ENCODE results near the gene OR2AG2.
"Not testable (repeated sequence)": the region's sequence is repeated elsewhere in the genome, so short reads cannot be mapped to it uniquely, and the experiment has no call there.

The OR2AG2 gene, protein sequence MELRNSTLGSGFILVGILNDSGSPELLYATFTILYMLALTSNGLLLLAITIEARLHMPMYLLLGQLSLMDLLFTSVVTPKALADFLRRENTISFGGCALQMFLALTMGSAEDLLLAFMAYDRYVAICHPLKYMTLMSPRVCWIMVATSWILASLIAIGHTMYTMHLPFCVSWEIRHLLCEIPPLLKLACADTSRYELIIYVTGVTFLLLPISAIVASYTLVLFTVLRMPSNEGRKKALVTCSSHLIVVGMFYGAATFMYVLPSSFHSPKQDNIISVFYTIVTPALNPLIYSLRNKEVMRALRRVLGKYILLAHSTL

DNA sequence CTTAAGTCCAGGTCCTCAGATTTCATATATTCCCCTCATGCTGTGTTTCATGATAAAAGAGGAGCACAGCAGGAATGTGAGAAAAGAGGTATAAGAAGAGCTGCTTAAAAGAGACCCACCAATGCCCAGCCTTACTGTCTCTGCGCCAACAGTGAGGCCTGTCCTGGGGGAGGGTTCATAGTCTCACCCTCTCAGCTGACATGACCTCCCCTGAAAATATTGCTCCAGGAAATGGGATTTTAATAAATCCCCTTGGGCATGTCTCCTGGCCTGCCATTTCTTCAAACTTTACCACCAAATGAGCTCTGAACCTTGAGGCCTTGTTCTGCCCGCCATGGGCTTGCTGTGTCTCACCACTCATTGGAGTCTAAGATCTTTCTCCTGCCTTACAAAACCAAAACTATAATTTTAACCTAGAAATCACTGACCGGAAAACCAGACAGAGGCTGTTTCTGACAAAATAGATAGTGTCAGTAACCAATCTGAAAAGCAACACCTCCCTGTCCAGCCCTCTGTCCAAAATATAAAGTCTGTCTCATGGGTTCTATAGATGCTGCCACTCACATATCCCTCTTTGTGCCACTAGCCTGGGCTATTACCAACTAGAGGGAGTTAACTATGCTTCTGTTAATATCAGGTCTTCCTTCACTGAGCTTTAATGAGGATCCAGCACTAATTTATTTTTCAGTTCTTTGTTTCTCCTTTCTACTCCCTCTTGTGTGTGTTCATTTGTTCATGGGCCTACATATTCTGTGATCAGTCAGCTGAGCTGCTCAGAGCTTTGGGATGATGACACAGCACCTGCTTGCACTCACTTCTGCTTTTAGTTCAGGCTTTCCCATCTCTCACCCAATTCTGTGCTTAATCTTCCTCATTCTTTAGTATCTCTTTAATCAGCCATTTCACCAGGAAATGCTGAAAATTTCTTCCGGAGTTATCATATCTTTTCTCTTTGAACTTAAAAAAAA lies at the start of gene OR2AG2:
Gene OR2AG2, minus strand, starts transcription at position 51 of the 968 bp plus-strand sequence. CDS start 3,019 bp downstream, outside the sequence.
- DNase-seq: no peak

DNA sequence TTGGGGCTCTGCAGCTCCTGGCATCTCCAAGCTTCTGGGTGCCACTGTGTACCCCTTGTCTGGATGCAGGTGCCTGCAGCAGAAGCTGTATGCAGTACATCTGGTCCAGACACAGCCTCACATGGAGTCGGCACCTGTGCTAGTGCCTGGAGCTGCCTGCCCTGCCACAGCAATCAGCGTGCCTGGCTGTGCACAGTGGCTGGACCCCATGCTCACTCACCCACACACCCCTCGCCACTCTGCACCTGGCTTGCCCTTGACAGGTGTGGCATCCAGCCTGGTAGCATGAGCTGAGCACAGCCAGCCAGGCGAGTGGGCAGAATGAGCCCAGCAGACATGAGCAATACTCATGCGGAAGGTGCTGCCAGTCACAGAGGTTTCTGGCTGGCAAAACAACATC lies 47.2 kb upstream of the OR2AG2 start:
- DNase-seq: no peak

DNA sequence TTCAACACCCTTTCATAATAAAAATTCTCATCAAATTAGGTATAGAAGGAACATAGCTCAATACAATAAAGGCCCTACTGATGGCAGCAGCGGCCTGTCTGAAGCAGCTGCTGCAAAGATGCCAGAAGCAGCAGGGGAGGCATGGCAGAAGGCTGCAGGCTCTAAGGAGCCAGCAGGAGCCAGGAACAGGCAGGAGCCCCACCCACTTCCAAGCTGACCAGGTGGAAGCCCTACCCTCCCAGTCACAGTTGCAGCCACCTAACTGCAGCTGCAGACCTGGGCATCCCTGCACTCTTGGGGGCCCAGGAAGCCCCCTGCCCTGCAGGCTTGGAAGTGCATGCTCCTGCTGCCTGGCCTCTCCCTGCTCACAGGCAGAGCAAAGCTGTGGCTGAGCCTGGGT lies 45.9 kb upstream of the OR2AG2 start:
- no peak for DNase-seq

DNA sequence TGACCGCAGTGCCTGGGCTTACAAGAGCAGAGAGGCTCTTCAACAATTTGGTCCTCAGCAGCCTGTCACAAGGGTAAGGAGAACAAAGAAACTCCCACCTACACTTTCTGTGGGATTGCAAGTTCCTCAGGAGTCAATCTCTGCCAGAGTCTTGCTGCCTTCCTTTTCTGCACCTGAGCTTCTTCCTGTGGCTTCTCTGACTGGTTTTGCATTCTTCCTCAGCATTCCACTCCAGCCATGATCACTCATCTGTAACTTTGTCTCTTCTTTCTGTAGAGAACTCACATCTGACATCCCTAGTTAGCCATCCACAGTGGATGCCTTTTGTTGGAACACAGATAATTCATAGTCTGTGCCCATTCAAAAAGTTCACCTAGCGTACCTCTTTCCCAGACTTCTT lies 41.9 kb upstream of the OR2AG2 start:
- DNase-seq: no peak

DNA sequence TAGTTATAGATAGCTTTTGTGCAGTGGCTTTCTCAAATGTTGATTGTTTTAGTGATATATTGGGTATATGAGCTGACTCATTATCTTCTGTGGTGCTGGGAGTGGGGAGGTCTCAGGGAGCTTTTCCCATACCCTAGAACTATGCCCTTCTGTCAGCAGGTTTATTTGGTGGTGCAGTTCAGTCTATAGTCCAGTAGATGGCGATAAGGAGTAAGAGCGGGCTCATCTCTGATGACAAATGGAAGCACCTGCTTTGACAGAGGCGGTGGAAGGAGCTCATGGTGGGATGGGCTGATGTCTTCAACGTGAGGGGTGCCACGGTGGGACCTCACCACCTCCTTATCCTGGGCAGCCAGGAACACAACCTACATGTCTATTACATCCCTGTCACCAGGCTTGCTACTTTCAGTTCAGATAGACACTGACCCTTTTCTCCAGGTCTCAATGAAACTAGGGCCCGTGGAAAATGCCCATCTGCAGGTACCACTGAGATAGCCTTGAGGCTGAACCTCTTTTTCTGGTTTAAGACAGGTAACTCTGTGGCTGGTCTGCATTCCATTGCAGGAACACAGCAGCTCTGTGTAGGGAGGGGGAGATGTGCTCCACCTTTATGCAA lies 40.7 kb upstream of the OR2AG2 start:
- DNase-seq: peak; percentile 39

DNA sequence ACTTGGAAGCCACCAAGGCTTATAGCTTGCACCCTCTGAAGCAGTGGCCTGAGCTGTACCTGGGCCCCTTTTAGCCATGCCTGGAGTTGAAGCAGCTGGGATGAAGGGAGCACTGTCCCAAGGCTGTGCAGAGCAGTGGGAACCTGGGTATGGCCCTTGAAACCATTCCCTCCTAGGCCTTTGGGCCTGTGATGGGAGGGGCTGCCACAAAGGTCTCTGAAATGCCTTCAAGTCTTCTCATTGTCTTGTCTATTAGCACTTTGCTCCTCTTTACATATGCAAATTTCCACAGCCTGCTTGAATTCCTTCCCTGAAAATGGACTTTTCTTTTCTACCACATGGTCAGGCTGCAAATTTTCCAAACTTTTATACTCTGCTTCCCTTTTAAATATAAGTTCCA lies 29.3 kb upstream of the OR2AG2 start:
- DNase-seq: not testable (repeated sequence)

DNA sequence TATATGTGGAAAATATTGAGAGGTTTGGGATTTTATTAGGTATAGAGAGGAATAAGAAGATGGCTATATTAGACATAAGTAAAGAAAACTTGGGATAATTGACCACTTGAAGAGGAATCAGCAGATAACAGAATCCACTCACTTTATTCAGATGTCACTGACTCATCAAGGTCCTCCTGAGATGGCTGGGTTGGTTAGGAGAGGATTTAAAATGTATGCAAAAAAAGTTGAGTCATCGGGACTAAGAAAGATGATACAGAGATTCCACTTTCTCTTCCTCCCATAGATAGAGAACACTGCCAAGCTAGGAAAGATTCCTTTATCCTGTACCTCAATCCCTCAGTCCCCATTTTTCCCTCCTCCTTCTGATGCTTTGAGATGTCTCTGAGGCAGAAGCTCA lies 27.6 kb upstream of the OR2AG2 start, which contains the start of gene OR6A2:
Gene OR6A2, minus strand, starts transcription at position 288 of the 400 bp plus-strand sequence. CDS start 3,981 bp downstream, outside the sequence.
- no peak for DNase-seq

DNA sequence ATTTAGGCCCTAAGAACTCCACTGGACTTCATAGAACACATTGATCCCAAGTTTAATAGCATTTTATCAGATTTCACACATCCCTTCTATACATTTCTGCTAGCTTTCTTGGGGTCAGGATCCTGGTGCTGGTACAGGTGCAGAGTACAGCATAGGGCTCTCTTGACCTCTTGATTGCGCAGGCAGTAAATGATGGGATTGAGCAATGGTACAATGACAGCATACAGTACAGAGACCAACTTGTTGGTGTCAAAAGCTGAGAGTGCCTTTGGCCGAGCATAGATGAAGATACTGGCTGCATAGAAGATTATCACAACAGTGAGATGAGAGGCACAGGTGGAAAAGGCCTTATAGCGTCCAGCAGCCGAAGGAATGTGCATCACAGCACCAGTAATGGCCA lies 22.9 kb upstream of the OR2AG2 start:
- no peak for DNase-seq

DNA sequence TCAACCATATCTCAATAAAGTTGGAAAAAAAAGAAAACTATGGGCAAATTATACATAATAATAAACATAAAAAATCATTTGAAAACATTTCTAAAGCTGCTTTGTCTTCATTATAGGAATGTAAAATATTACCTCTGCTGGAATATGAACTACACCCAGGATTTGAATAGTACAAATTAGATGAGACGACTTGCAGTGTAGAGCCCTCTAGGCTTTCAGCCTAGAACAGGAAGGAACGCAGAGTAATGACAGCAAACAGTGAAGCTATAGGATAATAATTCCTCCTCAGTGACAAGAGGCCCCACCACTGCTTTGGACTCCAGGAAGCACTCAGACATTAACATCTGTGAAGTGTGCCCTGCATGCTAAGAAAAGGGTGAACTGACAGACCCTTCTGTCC lies 18.8 kb upstream of the OR2AG2 start:
- no peak for DNase-seq

DNA sequence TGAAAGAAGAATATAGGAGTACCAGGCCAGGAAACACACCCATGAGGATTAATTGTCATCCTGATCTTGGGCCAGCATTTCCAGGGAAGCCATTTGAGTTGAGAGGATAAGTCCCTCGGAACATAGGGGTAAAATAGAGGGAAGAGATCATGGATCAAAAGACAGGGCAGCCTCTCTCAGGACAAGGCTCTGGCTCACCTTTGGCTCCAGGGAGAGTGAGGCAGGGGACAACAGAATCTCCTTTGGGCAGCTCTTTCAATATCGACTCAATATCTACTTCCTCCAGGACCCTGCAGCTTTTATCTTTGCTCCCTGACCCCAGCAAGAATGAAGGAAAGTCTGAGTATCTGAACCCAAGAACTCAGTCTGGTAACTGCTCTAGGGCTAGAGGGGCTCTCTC lies 10.9 kb upstream of the OR2AG2 start, which contains the start of gene OR2AG1:
Gene OR2AG1, plus strand, starts transcription at position 301 of the 400 bp plus-strand sequence. CDS start 2,018 bp downstream, outside the sequence.
- no peak for DNase-seq

DNA sequence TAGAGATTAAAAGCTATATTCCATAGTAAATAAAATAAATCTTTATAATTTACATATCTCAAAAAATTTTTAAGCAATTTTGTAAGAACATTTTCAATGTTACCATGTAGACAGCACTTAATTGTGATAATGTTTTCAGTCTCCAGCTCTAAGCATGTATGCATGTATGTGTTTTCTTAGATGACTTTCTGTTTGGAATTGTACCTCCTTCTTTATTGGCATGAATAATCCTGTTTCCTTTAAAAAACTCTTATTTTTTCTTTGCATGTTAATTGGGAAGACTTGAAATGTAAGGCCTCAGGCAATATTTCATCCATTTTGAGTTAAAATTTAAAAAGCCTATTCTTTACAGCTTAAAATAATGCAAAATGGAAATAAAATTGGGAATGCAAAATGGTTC lies 9.1 kb upstream of the OR2AG2 start:
- no peak for DNase-seq

DNA sequence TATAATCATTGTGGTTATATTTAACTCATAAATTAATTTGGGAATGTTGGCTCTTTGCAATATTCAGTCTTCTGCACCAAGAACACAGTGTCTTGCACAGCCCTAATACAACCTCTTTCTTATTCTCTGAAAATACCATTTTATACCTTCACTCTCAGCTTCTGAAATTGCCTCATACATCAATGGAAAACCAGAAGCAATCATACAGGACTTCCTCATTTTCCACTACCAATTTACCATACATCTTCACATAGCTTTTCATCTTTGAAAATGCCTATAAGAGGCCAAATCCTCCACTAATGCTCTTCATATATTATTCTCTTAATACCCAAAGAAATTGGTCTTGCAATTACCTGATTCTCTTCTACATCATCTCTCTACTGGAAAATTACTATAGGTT lies 6.7 kb upstream of the OR2AG2 start:
- DNase-seq: no peak

DNA sequence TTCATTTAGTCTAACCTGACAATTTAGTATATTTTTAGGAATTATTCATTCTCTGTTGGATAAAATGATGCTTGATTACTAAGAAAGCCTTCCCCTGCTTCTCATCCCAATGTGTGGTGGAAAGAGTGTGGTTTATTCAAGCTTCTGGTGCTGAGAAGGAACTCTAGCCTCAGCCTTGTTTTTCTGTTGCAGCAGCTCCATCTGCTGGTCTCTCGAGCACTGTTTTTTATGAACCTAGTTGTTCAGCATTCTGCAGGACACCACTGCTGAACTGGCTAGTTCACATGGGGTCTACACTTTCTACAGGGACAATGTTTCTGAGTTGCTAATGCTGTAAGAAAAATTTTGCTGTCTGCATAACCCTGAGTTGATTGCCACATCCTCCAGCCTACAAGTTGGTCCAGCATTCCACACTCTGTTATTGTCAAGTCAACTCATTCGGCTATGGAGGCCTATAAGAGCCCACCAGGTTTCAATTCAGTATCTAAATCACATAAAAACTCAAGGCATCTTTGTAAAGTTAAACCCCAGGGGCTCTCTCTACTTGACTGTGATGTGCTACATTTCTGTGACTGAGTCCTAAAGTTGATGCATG lies 14.3 kb downstream of the OR2AG2 start:
- no peak for DNase-seq

DNA sequence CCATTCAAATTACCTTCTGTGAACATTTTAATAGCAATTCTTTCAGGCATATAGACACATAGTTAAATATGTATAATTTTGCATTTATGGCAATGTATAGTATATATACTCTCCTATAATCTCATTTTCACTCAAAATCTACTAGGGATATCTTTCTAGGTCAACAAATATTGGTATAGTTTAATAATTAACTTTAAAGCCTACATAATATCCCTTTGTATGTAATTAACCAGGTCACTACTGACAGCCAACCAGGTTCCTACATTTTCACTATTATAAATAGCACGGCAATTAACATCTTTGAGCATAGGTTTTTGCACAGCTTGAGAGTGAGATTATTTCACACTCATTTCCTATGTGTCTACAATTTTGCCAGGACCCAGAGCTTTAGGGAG lies 15.8 kb downstream of the OR2AG2 start:
- no peak for DNase-seq

DNA sequence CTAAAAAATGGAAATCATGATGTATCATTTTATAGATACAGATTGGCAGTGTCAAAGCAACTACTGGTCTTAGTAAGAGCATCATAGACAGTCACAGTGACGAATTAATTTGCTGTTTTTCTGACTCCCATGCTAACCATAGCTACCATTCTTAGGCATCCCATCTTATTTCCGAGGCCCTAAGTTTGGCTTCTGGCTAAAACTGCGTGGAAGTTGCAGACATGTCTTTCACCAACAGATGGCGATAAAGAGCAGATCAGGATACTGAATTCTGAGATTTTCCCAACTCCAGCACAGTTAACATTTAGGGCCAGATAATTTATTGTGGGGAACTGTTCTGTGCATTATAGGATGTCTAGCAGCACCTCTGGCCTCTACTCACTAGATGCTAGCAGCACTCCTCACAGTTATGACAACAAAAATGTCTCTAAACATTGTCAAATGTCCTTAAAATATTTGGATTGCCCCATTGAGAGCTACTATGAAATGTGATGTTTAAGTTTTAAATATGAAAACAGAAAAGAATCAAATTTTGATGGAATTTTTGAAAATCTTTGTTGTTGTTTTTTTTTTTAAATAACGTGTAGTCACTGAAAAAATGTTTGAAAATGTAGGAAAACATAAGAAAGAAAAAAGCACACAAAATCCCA lies 16.3 kb downstream of the OR2AG2 start:
- peak; percentile 3 for DNase-seq

DNA sequence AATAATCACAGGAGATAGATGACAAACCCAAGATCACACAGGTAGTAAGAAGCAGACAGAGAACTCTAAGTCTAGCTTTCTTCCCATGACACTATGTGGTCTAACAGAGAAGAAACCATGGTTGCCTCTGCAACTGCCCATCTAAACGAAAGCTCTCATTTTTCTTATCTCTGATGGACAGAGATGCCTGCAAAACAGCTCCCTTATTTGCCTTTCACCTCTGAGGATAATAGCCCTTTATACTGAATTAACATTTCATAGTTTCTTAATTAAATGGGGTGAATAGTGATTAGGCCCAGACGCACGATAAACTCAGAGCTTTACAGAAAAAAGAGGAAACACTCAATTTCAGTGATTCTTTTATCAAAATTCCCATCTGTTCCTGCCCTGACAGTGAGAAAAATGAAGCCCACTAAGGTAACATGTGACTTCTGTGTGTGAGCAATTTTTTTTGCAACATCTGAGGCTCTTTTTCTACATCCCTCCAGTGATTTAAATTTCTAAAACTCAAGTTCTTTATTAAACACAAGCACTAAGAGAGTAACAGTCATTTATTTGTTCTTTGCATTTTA lies 24.6 kb downstream of the OR2AG2 start:
- no peak for DNase-seq

DNA sequence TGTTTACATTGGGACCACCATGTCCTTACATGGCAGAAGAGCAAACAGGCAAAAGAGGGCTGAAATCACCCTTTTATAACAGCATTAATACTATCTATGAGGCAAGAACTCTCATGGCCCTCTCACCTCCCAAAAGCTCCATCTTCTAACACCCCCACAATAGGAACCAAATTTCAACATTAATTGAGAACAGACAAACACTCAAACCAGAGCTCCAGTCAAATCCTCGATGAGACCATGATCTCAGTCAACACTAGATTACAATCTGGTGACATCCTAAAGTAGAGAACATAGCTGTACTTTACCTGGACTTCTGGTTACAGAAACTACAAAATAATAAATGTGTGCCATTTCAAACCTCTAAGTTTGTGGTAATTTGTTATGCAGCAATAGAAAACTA lies 25.1 kb downstream of the OR2AG2 start:
- DNase-seq: no peak

DNA sequence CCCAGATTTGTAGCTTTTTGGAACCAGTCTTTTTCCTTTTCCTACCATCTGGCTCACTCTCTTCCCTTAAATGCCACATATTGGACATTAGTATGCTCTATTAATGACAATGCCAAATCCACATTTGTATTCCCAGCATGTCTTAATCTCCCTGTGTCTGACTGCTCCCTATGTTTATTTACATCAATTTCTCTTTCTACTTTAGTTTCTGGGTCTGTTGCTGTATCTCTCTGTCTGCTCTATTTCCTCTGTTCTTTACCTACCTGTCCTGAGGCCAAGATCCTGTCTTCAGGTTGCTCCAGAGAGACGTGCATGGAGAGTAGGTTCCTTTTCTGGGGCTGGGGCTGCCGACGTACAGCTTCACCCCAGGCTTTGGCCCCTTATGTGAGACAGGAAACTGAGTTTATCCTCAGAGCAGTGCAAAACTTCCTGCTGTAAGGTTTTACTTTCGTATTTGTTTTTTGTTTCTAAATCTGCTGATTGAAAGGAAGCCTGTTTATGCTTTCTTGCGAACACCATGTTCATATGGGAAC lies 25.6 kb downstream of the OR2AG2 start:
- no peak for DNase-seq

DNA sequence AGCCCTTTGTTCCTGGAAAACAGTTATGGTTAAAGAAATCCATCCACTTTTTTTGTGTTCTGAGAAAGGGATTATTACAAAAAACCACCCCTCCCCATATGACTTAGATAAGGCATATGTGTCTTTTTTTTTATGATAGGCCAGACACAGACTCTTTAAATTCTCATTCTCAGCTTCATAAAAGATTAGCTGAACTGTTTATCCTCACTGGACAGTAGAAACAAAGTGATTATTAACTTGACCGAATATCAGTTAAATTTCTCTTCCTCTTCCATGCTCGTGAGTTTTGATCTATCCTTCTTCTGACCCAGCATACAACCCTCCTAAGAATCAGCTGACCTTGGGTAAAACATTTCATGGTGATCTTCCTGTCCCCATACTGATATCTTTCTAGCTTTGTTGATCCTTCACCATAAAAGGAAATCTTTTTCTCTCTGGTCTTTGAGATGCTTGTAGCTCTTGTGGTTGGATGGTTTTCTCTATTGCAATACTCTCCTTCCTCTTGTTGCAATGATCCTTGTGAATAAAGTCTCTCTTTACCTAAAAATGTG lies 26.2 kb downstream of the OR2AG2 start:
- no peak for DNase-seq

DNA sequence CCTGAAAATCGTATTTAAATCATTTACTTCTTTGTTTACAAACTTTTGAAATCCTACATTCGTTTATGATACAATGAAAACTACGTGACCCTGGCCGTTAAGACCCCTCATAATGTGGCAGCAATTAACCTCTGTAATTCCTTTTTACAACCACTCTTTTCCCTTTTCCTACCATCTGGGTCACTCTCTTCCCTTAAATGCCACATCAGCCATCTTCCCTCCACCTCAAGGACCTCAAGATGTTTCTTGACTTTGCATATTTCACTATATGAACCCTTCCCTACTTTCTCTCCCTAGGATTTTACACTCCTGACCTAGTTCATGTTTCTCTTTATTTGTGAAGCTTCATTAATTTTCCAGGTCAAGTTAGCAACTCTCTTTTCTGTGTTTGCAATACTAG lies 26.8 kb downstream of the OR2AG2 start:
- DNase-seq: no peak

DNA sequence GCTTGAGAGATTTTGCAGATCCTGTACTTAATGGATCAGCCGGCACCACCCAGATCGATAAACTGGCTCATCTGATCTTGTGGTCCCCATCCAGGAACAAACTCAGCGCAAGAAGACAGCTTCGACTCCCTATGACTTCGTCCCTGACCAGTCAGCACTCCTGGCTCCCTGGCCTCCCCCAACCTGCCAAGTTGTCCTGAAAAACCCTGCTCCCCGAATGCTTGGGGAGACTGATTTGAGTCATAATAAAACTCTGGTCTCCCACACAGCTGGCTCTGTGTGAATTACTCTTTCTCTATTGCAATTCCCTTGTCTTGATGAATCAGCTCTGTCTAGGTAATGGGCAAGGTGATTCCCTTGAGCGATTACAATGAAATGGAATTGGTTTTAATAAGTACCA lies 29.5 kb downstream of the OR2AG2 start:
- DNase-seq: no peak
